Fibroblast of peridontal ligament (primary cell): ENCODE measurements around the gene PKNOX2.

ENCODE experiments used
- DNase-seq: peaks from one replicate; pipeline ENCODE4 v3.0.0-alpha.2; 2010; ENCODE audit errors: extremely low read depth

The PKNOX2 gene

GRCh38 chr11:125441648-125442410 is 277.3 kb downstream of the PKNOX2 start:
- no peak for DNase-seq

GRCh38 chr11:125442946-125443345 is 278.4 kb downstream of the PKNOX2 start:
- no peak for DNase-seq

GRCh38 chr11:125443767-125444311 is 279.3 kb downstream of the PKNOX2 start:
- DNase-seq: no peak

GRCh38 chr11:125445731-125446130 is 281.2 kb downstream of the PKNOX2 start:
- DNase-seq: no peak

- DNase-seq: no peak
Measured at GRCh38 chr11:125446279-125446678, 281.7 kb downstream of the PKNOX2 start.

GRCh38 chr11:125447721-125448120 is 283.2 kb downstream of the PKNOX2 start:
- DNase-seq: no peak

- DNase-seq: peak; percentile 29
Measured at GRCh38 chr11:125448136-125448535, 283.6 kb downstream of the PKNOX2 start.

- DNase-seq: no peak
Measured at GRCh38 chr11:125449565-125449964, 285.0 kb downstream of the PKNOX2 start.

- DNase-seq: peak; percentile 24
Measured at GRCh38 chr11:125451400-125452124, 287.0 kb downstream of the PKNOX2 start.

- no peak for DNase-seq
Measured at GRCh38 chr11:125452125-125452470, 287.5 kb downstream of the PKNOX2 start.

- no peak for DNase-seq
Measured at GRCh38 chr11:125454047-125454446, 289.5 kb downstream of the PKNOX2 start.

GRCh38 chr11:125455851-125456250 is 291.3 kb downstream of the PKNOX2 start:
- no peak for DNase-seq

GRCh38 chr11:125457814-125458343 is 293.3 kb downstream of the PKNOX2 start:
- DNase-seq: peak; percentile 82

GRCh38 chr11:125460275-125460674 is 295.7 kb downstream of the PKNOX2 start:
- DNase-seq: no peak

- DNase-seq: peak; percentile 48
Measured at GRCh38 chr11:125463590-125464269, 299.2 kb downstream of the PKNOX2 start.

GRCh38 chr11:125464270-125464662 is 299.7 kb downstream of the PKNOX2 start:
- no peak for DNase-seq

GRCh38 chr11:125464666-125465065 is 300.1 kb downstream of the PKNOX2 start:
- no peak for DNase-seq

GRCh38 chr11:125465255-125465654 is 300.7 kb downstream of the PKNOX2 start:
- no peak for DNase-seq

- DNase-seq: no peak
Measured at GRCh38 chr11:125465701-125466100, 301.1 kb downstream of the PKNOX2 start.

- peak; percentile 25 for DNase-seq
Measured at GRCh38 chr11:125468025-125468424, 303.5 kb downstream of the PKNOX2 start.

- no peak for DNase-seq
Measured at GRCh38 chr11:125468852-125469251, 304.3 kb downstream of the PKNOX2 start.

GRCh38 chr11:125470355-125470754 is 305.8 kb downstream of the PKNOX2 start:
- DNase-seq: no peak
